DND-41 (cell line): Measurements from ENCODE around the gene IGFL3.

ENCODE experiments used
- ATAC-seq: fragments of 200-7000 bp; cut with Tn5 transposase; 3 replicates; pipeline ENCODE4 v1.9.1; 2021; ENCODE audit warnings: low read depth; ENCODE audit not compliant: insufficient read depth
- DNase-seq: peaks from one replicate; pipeline ENCODE4 v3.0.0-alpha.2; 2020
- H2AFZ ChIP-seq: 2 replicates; pipeline ENCODE4 v1.6.0; 2012; ENCODE audit warnings: low read depth, low read length
- H3K27ac ChIP-seq: 2 replicates; pipeline ENCODE4 v1.5.1; 2012; ENCODE audit warnings: low read length, inconsistent platforms
- H3K27me3 ChIP-seq: fragments of 200-600 bp; sonication (generic); 2 replicates; pipeline ENCODE4 v1.6.0; 2012; ENCODE audit warnings: low read length, mild to moderate bottlenecking, inconsistent platforms; ENCODE audit not compliant: insufficient read depth, poor library complexity
- H3K36me3 ChIP-seq: 2 replicates; pipeline ENCODE4 v1.5.1; 2012; ENCODE audit warnings: low read length, inconsistent platforms; ENCODE audit not compliant: insufficient read depth
- H3K4me1 ChIP-seq: 2 replicates; pipeline ENCODE4 v1.5.1; 2012; ENCODE audit warnings: mild to moderate bottlenecking, low read length; ENCODE audit not compliant: insufficient read depth
- H3K4me2 ChIP-seq: 2 replicates; pipeline ENCODE4 v1.6.0; 2012; ENCODE audit warnings: mild to moderate bottlenecking, moderate library complexity, low read length, inconsistent platforms; ENCODE audit not compliant: insufficient read depth
- H3K4me3 ChIP-seq, 2 experiments: fragments of 200-600 bp in 1 of 2; shearing (Covaris generic) in 1 of 2; 2 replicates each; pipeline ENCODE4 v1.5.1; 2012 to 2016; ENCODE audit warnings: inconsistent platforms in 2 of 2, low read length in 2 of 2, mild to moderate bottlenecking in 2 of 2, low read depth in 1 of 2, moderate library complexity in 1 of 2
- H3K79me2 ChIP-seq: 2 replicates; pipeline ENCODE4 v1.6.0; 2012; ENCODE audit warnings: low read length, inconsistent platforms; ENCODE audit not compliant: insufficient read depth
- H3K9ac ChIP-seq: 2 replicates; pipeline ENCODE4 v1.6.0; 2012; ENCODE audit warnings: low read depth, mild to moderate bottlenecking, inconsistent platforms, low read length, moderate library complexity
- H3K9me3 ChIP-seq: 2 replicates; pipeline ENCODE4 v1.5.1; 2012; ENCODE audit warnings: low read length, moderate library complexity, mild to moderate bottlenecking, inconsistent platforms; ENCODE audit not compliant: insufficient read depth, severe bottlenecking
- H4K20me1 ChIP-seq: 2 replicates; pipeline ENCODE4 v1.6.0; 2012; ENCODE audit warnings: low read length; ENCODE audit not compliant: insufficient read depth
- EZH2 ChIP-seq: IDR thresholded peaks from 3 replicates; pipeline ENCODE4 v1.6.1; 2012; ENCODE audit warnings: borderline replicate concordance, low read depth, mild to moderate bottlenecking, moderate library complexity, low read length, inconsistent platforms; ENCODE audit not compliant: severe bottlenecking
- TF ChIP-seq, protein P1 (sequence below): IDR thresholded peaks from 2 replicates; pipeline ENCODE4 v1.5.1; 2012; ENCODE audit warnings: borderline replicate concordance, low read length, moderate library complexity, mild to moderate bottlenecking; ENCODE audit not compliant: poor library complexity, severe bottlenecking; ENCODE audit errors: extremely low read depth

The IGFL3 gene

DNA sequence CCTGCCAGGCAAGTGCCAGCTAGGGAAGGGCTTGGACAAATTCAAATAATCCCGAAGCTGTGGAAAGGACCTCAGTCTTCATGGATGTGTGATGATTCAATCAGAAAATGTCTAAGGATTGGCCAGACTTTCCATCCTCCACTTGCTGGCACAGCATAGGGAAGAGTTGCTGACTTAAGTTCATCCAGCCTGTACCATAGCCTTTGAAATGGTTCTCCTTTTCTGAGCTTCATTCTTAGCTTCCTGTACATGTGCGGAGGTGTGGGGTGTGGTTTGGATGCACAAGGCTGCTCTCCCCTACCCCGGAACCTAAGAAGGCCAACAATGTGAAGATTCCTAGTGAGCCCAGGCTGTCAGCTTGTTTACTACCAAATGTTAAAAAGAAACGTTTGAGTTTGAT lies 959 bp upstream of the IGFL3 start:
- Histone ChIP-seq H3K27me3 (peaks cover 34% of the 10 kb centered on the region), H3K4me1 (no peaks in the 10 kb centered on the region), H2AFZ (no peak overlapping the region), H3K9ac (no peak overlapping the region), H3K4me3 (no peak overlapping the region), H3K79me2 (no peaks in the 10 kb centered on the region), H3K4me2 (no peak overlapping the region), H3K27ac (no peak overlapping the region), H3K36me3 (no peaks in the 10 kb centered on the region), H3K9me3 (no peaks in the 10 kb centered on the region), H4K20me1 (no peaks in the 10 kb centered on the region)
- no peak for ATAC-seq
- TF ChIP-seq, protein P1, sequence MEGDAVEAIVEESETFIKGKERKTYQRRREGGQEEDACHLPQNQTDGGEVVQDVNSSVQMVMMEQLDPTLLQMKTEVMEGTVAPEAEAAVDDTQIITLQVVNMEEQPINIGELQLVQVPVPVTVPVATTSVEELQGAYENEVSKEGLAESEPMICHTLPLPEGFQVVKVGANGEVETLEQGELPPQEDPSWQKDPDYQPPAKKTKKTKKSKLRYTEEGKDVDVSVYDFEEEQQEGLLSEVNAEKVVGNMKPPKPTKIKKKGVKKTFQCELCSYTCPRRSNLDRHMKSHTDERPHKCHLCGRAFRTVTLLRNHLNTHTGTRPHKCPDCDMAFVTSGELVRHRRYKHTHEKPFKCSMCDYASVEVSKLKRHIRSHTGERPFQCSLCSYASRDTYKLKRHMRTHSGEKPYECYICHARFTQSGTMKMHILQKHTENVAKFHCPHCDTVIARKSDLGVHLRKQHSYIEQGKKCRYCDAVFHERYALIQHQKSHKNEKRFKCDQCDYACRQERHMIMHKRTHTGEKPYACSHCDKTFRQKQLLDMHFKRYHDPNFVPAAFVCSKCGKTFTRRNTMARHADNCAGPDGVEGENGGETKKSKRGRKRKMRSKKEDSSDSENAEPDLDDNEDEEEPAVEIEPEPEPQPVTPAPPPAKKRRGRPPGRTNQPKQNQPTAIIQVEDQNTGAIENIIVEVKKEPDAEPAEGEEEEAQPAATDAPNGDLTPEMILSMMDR: no peak
- TF ChIP-seq EZH2: no peak
- no peak for DNase-seq

DNA sequence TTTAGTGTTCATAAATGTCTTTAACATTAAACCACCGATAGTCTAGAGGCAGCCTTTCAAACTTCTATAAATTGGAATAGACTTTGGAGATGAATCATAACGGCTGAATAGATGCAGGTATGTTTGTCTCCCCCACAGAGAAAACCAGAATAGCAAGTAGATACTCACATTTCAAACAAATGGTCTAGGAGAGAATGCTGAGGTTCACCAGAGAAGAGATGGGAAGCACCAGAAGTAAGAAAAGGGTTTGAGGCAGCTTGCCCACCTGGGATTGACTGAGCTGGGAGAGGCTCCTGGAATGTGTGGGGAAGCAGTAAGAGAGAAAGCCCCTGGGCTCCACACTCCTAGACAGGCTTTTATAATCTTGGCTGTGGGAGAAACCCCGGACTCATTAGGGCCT lies 6.4 kb downstream of the IGFL3 start:
- Histone ChIP-seq H3K79me2 (no peaks in the 10 kb centered on the region), H4K20me1 (no peaks in the 10 kb centered on the region), H3K27ac (no peak overlapping the region), H2AFZ (no peak overlapping the region), H3K4me1 (no peaks in the 10 kb centered on the region), H3K9ac (no peak overlapping the region), H3K36me3 (no peaks in the 10 kb centered on the region), H3K27me3 (peaks cover 20% of the 10 kb centered on the region), H3K4me3 (no peak overlapping the region), H3K4me2 (no peak overlapping the region), H3K9me3 (no peaks in the 10 kb centered on the region)
- DNase-seq (no peak), ATAC-seq (no peak)
- TF ChIP-seq, protein P1: no peak
- TF ChIP-seq EZH2: no peak

DNA sequence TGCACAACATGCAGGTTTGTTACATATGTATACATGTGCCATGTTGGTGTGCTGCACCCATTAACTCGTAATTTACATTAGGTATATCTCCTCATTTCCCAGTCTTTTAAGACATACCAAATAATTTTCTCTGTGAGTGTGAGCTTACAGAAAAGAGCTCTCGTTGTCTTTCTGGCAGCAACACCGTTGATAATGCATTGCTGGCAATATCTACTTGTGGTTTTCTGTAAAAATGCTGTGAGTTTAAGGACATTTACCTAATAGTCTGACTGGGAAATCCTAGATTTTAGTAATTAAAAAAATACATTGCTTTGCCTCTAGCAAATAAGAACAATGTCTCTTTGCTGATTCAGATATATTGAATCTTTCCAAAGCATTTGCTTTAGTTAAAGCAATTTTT lies 8.4 kb downstream of the IGFL3 start:
- no peaks in the 10 kb centered on the region for H4K20me1 ChIP-seq
- H2AFZ ChIP-seq: no peak overlapping the region
- H3K9ac ChIP-seq: no peak overlapping the region
- no peaks in the 10 kb centered on the region for H3K9me3 ChIP-seq
- no peaks in the 10 kb centered on the region for H3K36me3 ChIP-seq
- H3K27me3 ChIP-seq: peaks cover 16% of the 10 kb centered on the region
- H3K4me2 ChIP-seq: no peak overlapping the region
- no peak overlapping the region for H3K4me3 ChIP-seq
- no peak overlapping the region for H3K27ac ChIP-seq
- H3K4me1 ChIP-seq: no peaks in the 10 kb centered on the region
- no peaks in the 10 kb centered on the region for H3K79me2 ChIP-seq
- no peak for ATAC-seq
- DNase-seq: no peak
- TF ChIP-seq, protein P1: no peak

DNA sequence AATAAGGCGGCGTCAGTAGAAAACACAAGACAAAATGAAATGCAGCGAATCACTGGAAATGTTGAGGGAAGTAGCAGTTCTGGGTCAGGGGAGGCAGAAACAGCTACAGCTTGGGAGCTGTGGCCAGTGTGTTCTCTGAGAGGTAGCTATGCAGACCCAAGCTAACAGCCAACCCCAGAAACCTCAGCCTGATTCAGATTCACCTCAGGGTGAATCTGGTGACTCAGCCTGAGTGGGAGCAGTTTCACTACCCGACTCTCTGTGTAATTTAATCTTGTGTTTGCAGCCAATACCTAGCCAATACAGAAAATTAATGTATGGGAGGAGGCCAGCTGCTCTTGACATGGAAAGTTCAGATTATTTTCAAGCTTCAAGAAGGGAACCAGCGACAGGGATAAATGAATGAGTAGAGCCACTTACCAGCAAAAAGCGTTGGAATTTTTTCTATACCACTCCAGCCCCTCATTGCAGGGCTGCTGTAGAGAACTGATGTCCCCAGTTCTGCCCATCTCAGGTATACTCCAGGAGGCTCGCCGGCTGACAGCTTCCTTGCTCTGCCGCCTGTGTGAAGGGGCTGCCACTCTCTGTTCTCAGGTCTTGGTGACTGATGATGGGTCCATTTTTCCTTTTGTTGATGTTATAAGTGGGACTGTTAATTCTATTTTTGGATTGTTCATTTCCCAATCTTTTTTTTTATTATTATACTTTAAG lies 8.9 kb downstream of the IGFL3 start:
- H3K4me3 ChIP-seq: no peak overlapping the region
- H3K9ac ChIP-seq: no peak overlapping the region
- no peak overlapping the region for H2AFZ ChIP-seq
- H3K4me1 ChIP-seq: no peaks in the 10 kb centered on the region
- no peaks in the 10 kb centered on the region for H4K20me1 ChIP-seq
- H3K27me3 ChIP-seq: peaks cover 16% of the 10 kb centered on the region
- TF ChIP-seq, protein P1: no peak
- TF ChIP-seq EZH2: no peak
- H3K4me2 ChIP-seq: no peak overlapping the region
- no peaks in the 10 kb centered on the region for H3K79me2 ChIP-seq
- ATAC-seq: no peak
- DNase-seq: no peak
- H3K36me3 ChIP-seq: no peaks in the 10 kb centered on the region
- H3K27ac ChIP-seq: no peak overlapping the region
- H3K9me3 ChIP-seq: no peaks in the 10 kb centered on the region
